AG20443 (cell line): Measurements from ENCODE around the gene DCAF4.

Source experiments
- DNase-seq: peaks from one replicate; pipeline ENCODE4 v3.0.0; 2012; ENCODE audit warnings: low spot score, mixed read lengths

DCAF4 gene

GRCh38 chr14:72894623-72895378 lies 31.5 kb upstream of the DCAF4 start:
- peak; percentile 21 for DNase-seq

- no peak for DNase-seq
Measured at GRCh38 chr14:72898448-72898847, 27.8 kb upstream of the DCAF4 start.

GRCh38 chr14:72901361-72901760 lies 24.9 kb upstream of the DCAF4 start:
- DNase-seq, result no peak

- DNase-seq, result no peak
Measured at GRCh38 chr14:72902801-72903530, 23.3 kb upstream of the DCAF4 start.

GRCh38 chr14:72903716-72904115 lies 22.5 kb upstream of the DCAF4 start:
- no peak for DNase-seq

- no peak for DNase-seq
Measured at GRCh38 chr14:72904218-72904617, 22.0 kb upstream of the DCAF4 start.

- DNase-seq, result peak; percentile 61
Measured at GRCh38 chr14:72904840-72905561, 21.3 kb upstream of the DCAF4 start.

GRCh38 chr14:72906316-72906715 lies 19.9 kb upstream of the DCAF4 start:
- peak; percentile 76 for DNase-seq

GRCh38 chr14:72906879-72907278 lies 19.4 kb upstream of the DCAF4 start:
- peak; percentile 16 for DNase-seq

- peak; percentile 58 for DNase-seq
Measured at GRCh38 chr14:72907886-72908285, 18.4 kb upstream of the DCAF4 start.

GRCh38 chr14:72909163-72909562 lies 17.1 kb upstream of the DCAF4 start:
- peak; percentile 51 for DNase-seq

- no peak for DNase-seq
Measured at GRCh38 chr14:72913809-72914208, 12.5 kb upstream of the DCAF4 start.

- DNase-seq, result no peak
Measured at GRCh38 chr14:72916174-72916573, 10.1 kb upstream of the DCAF4 start.

GRCh38 chr14:72917094-72917802 lies 9.0 kb upstream of the DCAF4 start:
- DNase-seq, result no peak

GRCh38 chr14:72920008-72920407 lies 6.3 kb upstream of the DCAF4 start:
- DNase-seq, result no peak

GRCh38 chr14:72921396-72921795 lies 4.9 kb upstream of the DCAF4 start:
- DNase-seq, result peak; percentile 24

- no peak for DNase-seq
Measured at GRCh38 chr14:72924337-72924736, 1.9 kb upstream of the DCAF4 start.

- DNase-seq, result no peak
Measured at GRCh38 chr14:72925171-72925759, 999 bp upstream of the DCAF4 start.

- DNase-seq, result no peak
Measured at GRCh38 chr14:72925815-72926291, 411 bp upstream of the DCAF4 start.

- DNase-seq, result no peak
Measured at GRCh38 chr14:72928872-72929271, 2.6 kb downstream of the DCAF4 start.

- DNase-seq, result no peak
Measured at GRCh38 chr14:72929316-72930080, 3.2 kb downstream of the DCAF4 start.
